ENCODE data around the gene NPY4R2. TPM values are rescaled to one million over a fixed set of nuclear protein-coding genes. Genes with fewer than 3 reads are reported as not detected.
"Not testable (repeated sequence)": the region's sequence is repeated elsewhere in the genome, so short reads cannot be mapped to it uniquely, and the experiment has no call there.

Gene NPY4R2
- total RNA-seq, 1 experiment from 2014 or later = 0.71 TPM

- not testable (repeated sequence) for H3K4me1 ChIP-seq (replicated peaks); DNase-seq (ENCODE audit: low read depth in 1 of 2, low spot score in 2 of 2); H3K36me3 ChIP-seq; H3K27me3 ChIP-seq (replicated peaks); H3K4me3 ChIP-seq; H3K9me3 ChIP-seq (replicated peaks); H3K27ac ChIP-seq
These were observed 4.4 kb upstream of the NPY4R2 start for GRCh38 chr10:47914052-47914451.

- H3K36me3 ChIP-seq; H3K27me3 ChIP-seq (replicated peaks); H3K27ac ChIP-seq; H3K9me3 ChIP-seq (replicated peaks); H3K4me1 ChIP-seq (replicated peaks); DNase-seq (ENCODE audit: low read depth in 1 of 2, low spot score in 2 of 2); H3K4me3 ChIP-seq: not testable (repeated sequence)
These were observed 2.5 kb upstream of the NPY4R2 start for GRCh38 chr10:47915849-47916548.

- DNase-seq (ENCODE audit: low read depth in 1 of 2, low spot score in 2 of 2); H3K27ac ChIP-seq; H3K36me3 ChIP-seq; H3K27me3 ChIP-seq (replicated peaks); H3K9me3 ChIP-seq (replicated peaks); H3K4me1 ChIP-seq (replicated peaks); H3K4me3 ChIP-seq: not testable (repeated sequence)
These were observed 2.1 kb downstream of the NPY4R2 start for GRCh38 chr10:47920610-47921009.

DNA sequence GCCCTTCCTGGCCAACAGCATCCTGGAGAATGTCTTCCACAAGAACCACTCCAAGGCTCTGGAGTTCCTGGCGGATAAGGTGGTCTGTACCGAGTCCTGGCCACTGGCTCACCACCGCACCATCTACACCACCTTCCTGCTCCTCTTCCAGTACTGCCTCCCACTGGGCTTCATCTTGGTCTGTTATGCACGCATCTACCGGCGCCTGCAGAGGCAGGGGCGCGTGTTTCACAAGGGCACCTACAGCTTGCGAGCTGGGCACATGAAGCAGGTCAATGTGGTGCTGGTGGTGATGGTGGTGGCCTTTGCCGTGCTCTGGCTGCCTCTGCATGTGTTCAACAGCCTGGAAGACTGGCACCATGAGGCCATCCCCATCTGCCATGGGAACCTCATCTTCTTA, 4.0 kb downstream of the NPY4R2 start:
- H3K36me3 ChIP-seq; H3K9me3 ChIP-seq (replicated peaks); H3K27me3 ChIP-seq (replicated peaks); H3K27ac ChIP-seq; H3K4me3 ChIP-seq; DNase-seq (ENCODE audit: low read depth in 1 of 2, low spot score in 2 of 2); H3K4me1 ChIP-seq (replicated peaks): not testable (repeated sequence)

GRCh38 chr10:47924628-47925027, 6.2 kb downstream of the NPY4R2 start:
- H3K36me3 ChIP-seq; H3K27me3 ChIP-seq (replicated peaks); H3K4me3 ChIP-seq; H3K27ac ChIP-seq; DNase-seq (ENCODE audit: low read depth in 1 of 2, low spot score in 2 of 2); H3K4me1 ChIP-seq (replicated peaks); H3K9me3 ChIP-seq (replicated peaks): not testable (repeated sequence)

- H3K9me3 ChIP-seq (replicated peaks); H3K4me3 ChIP-seq; H3K27ac ChIP-seq; DNase-seq (ENCODE audit: low read depth in 1 of 2, low spot score in 2 of 2); H3K27me3 ChIP-seq (replicated peaks); H3K36me3 ChIP-seq; H3K4me1 ChIP-seq (replicated peaks): not testable (repeated sequence)
These were observed 8.9 kb downstream of the NPY4R2 start for GRCh38 chr10:47927147-47927916.

DNA sequence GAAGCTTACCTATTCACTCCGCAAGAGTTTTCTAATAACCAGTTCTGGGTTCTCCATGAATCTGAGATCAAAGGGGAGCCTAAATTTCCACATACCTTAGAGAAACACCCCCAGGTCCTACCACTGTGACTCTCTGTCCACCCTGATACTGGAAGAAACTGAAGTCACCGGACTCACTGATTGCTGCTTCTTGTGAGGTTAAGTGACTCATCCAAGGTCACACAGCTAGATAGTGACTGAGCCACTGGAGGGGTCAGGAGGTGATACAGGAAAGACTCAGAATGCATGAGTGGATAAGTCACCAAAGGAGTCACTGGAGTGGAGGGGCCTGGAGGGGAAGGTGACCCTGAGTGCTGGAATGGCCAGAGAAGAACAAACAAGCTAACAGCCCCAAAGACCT, 9.8 kb downstream of the NPY4R2 start:
- H3K4me1 ChIP-seq (replicated peaks); H3K27ac ChIP-seq; H3K27me3 ChIP-seq (replicated peaks); H3K36me3 ChIP-seq; DNase-seq (ENCODE audit: low read depth in 1 of 2, low spot score in 2 of 2); H3K4me3 ChIP-seq; H3K9me3 ChIP-seq (replicated peaks): not testable (repeated sequence)

DNA sequence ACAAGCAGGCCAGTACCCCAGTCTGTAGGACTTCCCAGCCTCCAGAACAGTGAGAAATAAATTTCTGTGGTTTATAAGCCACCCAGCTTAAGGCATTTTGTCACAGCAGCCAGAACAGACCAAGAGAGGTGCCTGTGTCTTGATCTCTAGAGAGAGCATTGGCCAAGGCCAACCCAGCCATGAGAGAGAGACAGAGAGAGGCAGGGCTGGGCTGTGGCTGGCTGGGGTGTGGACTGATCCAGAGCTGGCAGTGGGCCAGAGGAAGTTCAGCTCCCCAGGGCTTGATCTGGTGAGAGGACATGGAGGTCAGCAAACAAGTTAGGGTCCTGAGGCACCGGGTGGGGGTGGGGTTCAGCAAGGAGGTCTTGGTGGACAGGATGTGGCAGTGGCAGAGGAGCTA, 14.4 kb downstream of the NPY4R2 start:
- not testable (repeated sequence) for H3K4me1 ChIP-seq (replicated peaks); DNase-seq (ENCODE audit: low read depth in 1 of 2, low spot score in 2 of 2); H3K9me3 ChIP-seq (replicated peaks); H3K4me3 ChIP-seq; H3K27me3 ChIP-seq (replicated peaks); H3K27ac ChIP-seq; H3K36me3 ChIP-seq

DNA sequence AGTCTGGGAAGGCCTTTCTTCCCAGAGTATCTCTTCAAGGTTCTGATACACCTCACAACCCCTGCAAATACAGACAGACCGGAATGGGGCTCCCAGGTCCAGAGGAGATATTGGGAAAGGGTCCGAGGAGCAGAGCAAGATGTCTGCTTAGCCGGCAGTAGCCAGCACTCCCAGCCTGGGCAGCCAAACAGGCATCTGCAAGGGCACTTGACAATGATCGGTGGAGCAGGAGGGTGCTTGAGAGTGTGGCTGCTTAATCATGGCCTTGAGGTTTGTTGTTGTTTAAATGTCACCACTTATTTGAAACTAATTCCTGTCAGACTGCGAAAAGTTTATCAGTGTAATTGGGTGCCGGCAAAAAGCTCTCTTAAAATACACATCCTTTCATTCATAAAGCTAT, 15.0 kb downstream of the NPY4R2 start:
- H3K9me3 ChIP-seq (replicated peaks); H3K27me3 ChIP-seq (replicated peaks); DNase-seq (ENCODE audit: low read depth in 1 of 2, low spot score in 2 of 2); H3K36me3 ChIP-seq; H3K4me3 ChIP-seq; H3K4me1 ChIP-seq (replicated peaks); H3K27ac ChIP-seq: not testable (repeated sequence)

GRCh38 chr10:47936772-47937228, 18.3 kb downstream of the NPY4R2 start:
- not testable (repeated sequence) for DNase-seq (ENCODE audit: low read depth in 1 of 2, low spot score in 2 of 2); H3K4me1 ChIP-seq (replicated peaks); H3K9me3 ChIP-seq (replicated peaks)

DNA sequence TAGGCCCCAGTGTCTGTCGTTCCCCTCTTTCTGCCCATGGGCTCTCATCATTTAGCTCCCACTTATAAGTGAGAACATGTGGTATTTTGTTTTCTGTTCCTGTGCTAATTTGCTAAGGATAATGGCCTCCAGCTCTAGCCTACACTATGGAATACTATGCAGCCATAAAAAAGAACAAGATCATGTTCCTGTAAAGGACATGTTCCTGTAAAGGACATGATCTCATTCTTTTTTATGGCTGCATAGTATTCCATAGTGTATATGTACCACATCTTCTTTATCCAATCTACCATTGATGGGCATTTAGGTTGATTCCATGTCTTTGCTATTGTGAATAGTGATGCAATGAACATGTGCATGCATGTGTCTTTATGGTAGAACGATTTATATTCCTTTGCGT, 19.2 kb downstream of the NPY4R2 start:
- H3K4me3 ChIP-seq; DNase-seq (ENCODE audit: low read depth in 1 of 2, low spot score in 2 of 2); H3K27me3 ChIP-seq (replicated peaks); H3K36me3 ChIP-seq; H3K4me1 ChIP-seq (replicated peaks); H3K9me3 ChIP-seq (replicated peaks); H3K27ac ChIP-seq: not testable (repeated sequence)

More at GRCh38 chr10:47936772-47937228, 18.3 kb downstream of the NPY4R2 start:
- not testable (repeated sequence) for H3K4me3 ChIP-seq; H3K27me3 ChIP-seq (replicated peaks); H3K27ac ChIP-seq; H3K36me3 ChIP-seq

DNA sequence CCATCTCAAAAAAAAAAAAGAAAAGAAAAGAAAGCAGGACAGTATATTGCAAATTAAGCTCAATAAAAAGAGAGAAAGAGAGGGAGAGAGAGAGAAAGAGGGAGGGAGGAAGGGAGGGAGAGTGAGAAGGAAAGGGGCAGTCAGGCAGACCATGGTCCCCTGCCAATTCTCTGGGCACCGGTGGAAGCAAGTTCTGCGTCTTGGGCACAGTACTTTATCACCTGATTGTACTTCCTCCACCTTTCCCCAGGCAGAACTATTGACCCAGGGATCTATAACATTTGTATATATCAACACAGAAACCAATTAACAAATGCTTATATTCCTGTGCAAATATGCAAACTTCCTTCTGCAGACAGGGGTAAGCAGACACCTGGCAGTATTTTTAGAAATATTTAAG, 22.4 kb downstream of the NPY4R2 start:
- not testable (repeated sequence) for H3K27ac ChIP-seq; H3K27me3 ChIP-seq (replicated peaks); H3K4me3 ChIP-seq; H3K9me3 ChIP-seq (replicated peaks); H3K4me1 ChIP-seq (replicated peaks); DNase-seq (ENCODE audit: low read depth in 1 of 2, low spot score in 2 of 2); H3K36me3 ChIP-seq

DNA sequence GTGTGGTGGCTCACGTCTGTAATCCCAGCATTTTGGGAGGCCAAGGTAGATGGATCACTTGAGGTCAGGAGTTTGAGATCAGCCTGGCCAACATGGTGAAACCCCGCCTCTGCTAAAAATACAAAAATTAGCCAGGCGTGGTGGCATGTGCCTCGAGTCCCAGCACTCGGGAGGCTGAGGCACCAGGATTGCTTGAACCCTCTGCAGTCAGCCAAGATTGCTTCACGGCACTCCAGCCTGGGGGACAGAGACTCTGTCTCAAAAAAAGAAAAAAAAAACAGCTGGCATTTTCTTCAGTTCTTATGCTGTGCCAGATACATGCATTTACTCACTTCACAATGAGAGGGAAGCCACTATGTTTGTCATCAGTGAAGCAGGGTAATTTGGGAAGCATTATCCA, 22.9 kb downstream of the NPY4R2 start:
- H3K27ac ChIP-seq; H3K4me3 ChIP-seq; DNase-seq (ENCODE audit: low read depth in 1 of 2, low spot score in 2 of 2); H3K4me1 ChIP-seq (replicated peaks); H3K36me3 ChIP-seq; H3K9me3 ChIP-seq (replicated peaks); H3K27me3 ChIP-seq (replicated peaks): not testable (repeated sequence)

- not testable (repeated sequence) for H3K4me1 ChIP-seq (replicated peaks); DNase-seq (ENCODE audit: low read depth in 1 of 2, low spot score in 2 of 2); H3K36me3 ChIP-seq; H3K27me3 ChIP-seq (replicated peaks); H3K4me3 ChIP-seq; H3K27ac ChIP-seq; H3K9me3 ChIP-seq (replicated peaks)
These were observed 24.0 kb downstream of the NPY4R2 start for GRCh38 chr10:47942351-47943019.
